Measurements from ENCODE around the gene TERT. TPM values are rescaled to one million over a fixed set of nuclear protein-coding genes. Genes with fewer than 3 reads are reported as not detected.
A peak's percentile ranks its signal among the peaks of the same experiment; 100 is the strongest.
"Not testable (repeated sequence)": the region's sequence is repeated elsewhere in the genome, so short reads cannot be mapped to it uniquely, and the experiment has no call there.

The TERT gene
- 1 to 10 TPM in 1 of 2 donors, not detected in 1; 3.6 TPM for total RNA-seq

DNA sequence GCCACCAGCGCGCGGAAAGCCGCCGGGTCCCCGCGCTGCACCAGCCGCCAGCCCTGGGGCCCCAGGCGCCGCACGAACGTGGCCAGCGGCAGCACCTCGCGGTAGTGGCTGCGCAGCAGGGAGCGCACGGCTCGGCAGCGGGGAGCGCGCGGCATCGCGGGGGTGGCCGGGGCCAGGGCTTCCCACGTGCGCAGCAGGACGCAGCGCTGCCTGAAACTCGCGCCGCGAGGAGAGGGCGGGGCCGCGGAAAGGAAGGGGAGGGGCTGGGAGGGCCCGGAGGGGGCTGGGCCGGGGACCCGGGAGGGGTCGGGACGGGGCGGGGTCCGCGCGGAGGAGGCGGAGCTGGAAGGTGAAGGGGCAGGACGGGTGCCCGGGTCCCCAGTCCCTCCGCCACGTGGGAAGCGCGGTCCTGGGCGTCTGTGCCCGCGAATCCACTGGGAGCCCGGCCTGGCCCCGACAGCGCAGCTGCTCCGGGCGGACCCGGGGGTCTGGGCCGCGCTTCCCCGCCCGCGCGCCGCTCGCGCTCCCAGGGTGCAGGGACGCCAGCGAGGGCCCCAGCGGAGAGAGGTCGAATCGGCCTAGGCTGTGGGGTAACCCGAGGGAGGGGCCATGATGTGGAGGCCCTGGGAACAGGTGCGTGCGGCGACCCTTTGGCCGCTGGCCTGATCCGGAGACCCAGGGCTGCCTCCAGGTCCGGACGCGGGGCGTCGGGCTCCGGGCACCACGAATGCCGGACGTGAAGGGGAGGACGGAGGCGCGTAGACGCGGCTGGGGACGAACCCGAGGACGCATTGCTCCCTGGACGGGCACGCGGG, at the start of gene TERT:
Gene TERT, minus strand, starts transcription at position 234 of the 815 bp plus-strand sequence. Its CDS starts 79 bp downstream, at position 155.
- no peaks in the 10 kb centered on the region for H3K4me1 ChIP-seq (replicated peaks)
- no peak for TF ChIP-seq POLR2AphosphoS5 (IDR thresholded peaks at IDR 0.05)
- TF ChIP-seq CTCF (IDR thresholded peaks at IDR 0.05) = no peak
- no peak for TF ChIP-seq POLR2A (IDR thresholded peaks at IDR 0.05)
- no peaks in the 10 kb centered on the region for H3K9me3 ChIP-seq
- H3K4me3 ChIP-seq = peak within 1 kb of the TSS in 1 of 2 donors; percentile 13
- WGBS = 5% methylated on average over 70 of the region's 102 CpGs
- H3K27me3 ChIP-seq (replicated peaks; ENCODE audit: insufficient read depth) = peaks cover 18% of the 10 kb centered on the region
- no peak for DNase-seq (ENCODE audit: low spot score)
- no peaks in the 10 kb centered on the region for H3K36me3 ChIP-seq
- no peak within 1 kb of the TSS for H3K27ac ChIP-seq
- intact Hi-C loops (cut with DNase I) = no loop called here

- Histone ChIP-seq H3K4me3 (peak overlapping the region; percentile 89 to 93), H3K4me1 (replicated peaks) (peaks cover 5% of the 10 kb centered on the region), H3K27me3 (replicated peaks; ENCODE audit: insufficient read depth) (no peaks in the 10 kb centered on the region), H3K36me3 (no peaks in the 10 kb centered on the region), H3K9me3 (no peaks in the 10 kb centered on the region), H3K27ac (peak overlapping the region in 1 of 2 donors; percentile 37)
- TF ChIP-seq POLR2AphosphoS5 (IDR thresholded peaks at IDR 0.05) (no peak), CTCF (IDR thresholded peaks at IDR 0.05) (no peak), POLR2A (IDR thresholded peaks at IDR 0.05) (no peak)
- no peak for DNase-seq (ENCODE audit: low spot score)
- intact Hi-C loops (cut with DNase I) = loop anchor here (10.0 kb wide), 1 partner anchor 301 kb away; no protein-coding TSS in a partner anchor
- WGBS = 15% methylated on average over 20 of the region's 61 CpGs
Measured at GRCh38 chr5:1343931-1344901, 49.3 kb upstream of the TERT start.

DNA sequence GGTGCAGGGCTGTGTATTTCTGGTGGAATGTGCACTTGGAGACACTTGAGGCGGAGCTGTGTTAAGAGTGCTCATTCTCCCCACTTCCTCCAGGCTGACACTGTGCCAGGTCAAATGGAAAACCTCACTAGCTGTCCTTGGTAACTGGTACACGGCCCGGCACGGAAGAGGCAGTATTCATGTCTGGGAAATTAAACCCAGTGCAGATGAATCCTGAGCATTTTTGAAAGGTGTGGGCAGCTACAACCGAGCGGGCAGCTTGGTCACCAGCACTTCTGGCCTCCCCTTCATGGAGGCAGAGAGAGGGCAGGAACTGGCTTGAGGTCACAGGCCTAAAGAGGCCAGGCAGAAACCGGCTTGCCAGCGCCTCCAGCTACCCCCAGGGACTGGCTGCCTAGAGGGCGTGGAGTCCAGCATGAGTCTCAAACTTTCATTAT, 48.5 kb upstream of the TERT start:
- 89% methylated on average over 9 of the region's 9 CpGs for WGBS
- DNase-seq (ENCODE audit: low spot score) = no peak
- Histone ChIP-seq H3K36me3 (no peaks in the 10 kb centered on the region), H3K9me3 (no peaks in the 10 kb centered on the region), H3K27ac (no peak overlapping the region), H3K4me3 (no peak overlapping the region), H3K27me3 (replicated peaks; ENCODE audit: insufficient read depth) (no peaks in the 10 kb centered on the region), H3K4me1 (replicated peaks) (peaks cover 5% of the 10 kb centered on the region)
- TF ChIP-seq POLR2AphosphoS5 (IDR thresholded peaks at IDR 0.05) (no peak), POLR2A (IDR thresholded peaks at IDR 0.05) (no peak), CTCF (IDR thresholded peaks at IDR 0.05) (no peak)
- intact Hi-C loops (cut with DNase I) = loop anchor here (10.0 kb wide), 1 partner anchor 301 kb away; no protein-coding TSS in a partner anchor

GRCh38 chr5:1342711-1343110, 47.8 kb upstream of the TERT start:
- H3K36me3 ChIP-seq; H3K27me3 ChIP-seq (replicated peaks; ENCODE audit: insufficient read depth); H3K27ac ChIP-seq; H3K4me1 ChIP-seq (replicated peaks); DNase-seq (ENCODE audit: low spot score); H3K9me3 ChIP-seq; H3K4me3 ChIP-seq: not testable (repeated sequence)
- intact Hi-C loops (cut with DNase I) = loop anchor here (10.0 kb wide), 1 partner anchor 302 kb away; no protein-coding TSS in a partner anchor
- 94% methylated on average over 14 of the region's 14 CpGs for WGBS

DNA sequence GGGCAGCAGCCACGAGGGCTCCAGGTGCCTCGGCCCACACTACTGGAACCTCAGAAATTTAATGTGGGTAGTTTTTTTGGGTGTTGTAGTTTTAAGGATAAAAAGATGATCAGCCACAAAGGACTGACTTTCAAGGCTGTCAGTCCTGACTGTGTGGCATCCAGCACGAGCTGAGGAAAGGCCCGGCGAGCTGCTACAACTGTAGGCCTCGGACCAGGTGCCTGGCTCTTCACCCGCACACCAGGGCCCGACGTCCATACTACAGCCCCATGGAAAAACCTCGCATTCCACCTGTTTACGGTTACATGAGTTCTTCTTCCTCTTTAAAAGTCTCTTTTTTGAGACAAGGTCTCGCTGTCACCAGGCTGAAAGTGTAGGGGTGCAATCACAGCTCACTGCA, 47.4 kb upstream of the TERT start:
- no peaks in the 10 kb centered on the region for H3K9me3 ChIP-seq
- WGBS = 93% methylated on average over 12 of the region's 12 CpGs
- H3K4me3 ChIP-seq = no peak overlapping the region
- no peak for DNase-seq (ENCODE audit: low spot score)
- H3K36me3 ChIP-seq = peaks cover 5% of the 10 kb centered on the region in 2 donors
- no peak for TF ChIP-seq POLR2A (IDR thresholded peaks at IDR 0.05)
- TF ChIP-seq CTCF (IDR thresholded peaks at IDR 0.05) = no peak
- no peak for TF ChIP-seq POLR2AphosphoS5 (IDR thresholded peaks at IDR 0.05)
- intact Hi-C loops (cut with DNase I) = loop anchor here (10.0 kb wide), 1 partner anchor 303 kb away; no protein-coding TSS in a partner anchor
- no peaks in the 10 kb centered on the region for H3K27me3 ChIP-seq (replicated peaks; ENCODE audit: insufficient read depth)
- H3K27ac ChIP-seq = no peak overlapping the region
- peaks cover 5% of the 10 kb centered on the region for H3K4me1 ChIP-seq (replicated peaks)

All from prostate gland (tissue), 2 donors.